Stimulated activated CD8-positive, alpha-beta memory T cell treated with anti-CD3 and anti-CD28 coated beads, Interleukin-12 subunit alpha, Interleukin-12 subunit beta, amount 100 ng/mL, for 4 hours (primary cell): ENCODE data around the gene CLCA1.

Experiments
- DNase-seq: peaks from one replicate; pipeline ENCODE4 v3.0.0-alpha.2; 2020; ENCODE audit warnings: low read depth

The CLCA1 gene, protein sequence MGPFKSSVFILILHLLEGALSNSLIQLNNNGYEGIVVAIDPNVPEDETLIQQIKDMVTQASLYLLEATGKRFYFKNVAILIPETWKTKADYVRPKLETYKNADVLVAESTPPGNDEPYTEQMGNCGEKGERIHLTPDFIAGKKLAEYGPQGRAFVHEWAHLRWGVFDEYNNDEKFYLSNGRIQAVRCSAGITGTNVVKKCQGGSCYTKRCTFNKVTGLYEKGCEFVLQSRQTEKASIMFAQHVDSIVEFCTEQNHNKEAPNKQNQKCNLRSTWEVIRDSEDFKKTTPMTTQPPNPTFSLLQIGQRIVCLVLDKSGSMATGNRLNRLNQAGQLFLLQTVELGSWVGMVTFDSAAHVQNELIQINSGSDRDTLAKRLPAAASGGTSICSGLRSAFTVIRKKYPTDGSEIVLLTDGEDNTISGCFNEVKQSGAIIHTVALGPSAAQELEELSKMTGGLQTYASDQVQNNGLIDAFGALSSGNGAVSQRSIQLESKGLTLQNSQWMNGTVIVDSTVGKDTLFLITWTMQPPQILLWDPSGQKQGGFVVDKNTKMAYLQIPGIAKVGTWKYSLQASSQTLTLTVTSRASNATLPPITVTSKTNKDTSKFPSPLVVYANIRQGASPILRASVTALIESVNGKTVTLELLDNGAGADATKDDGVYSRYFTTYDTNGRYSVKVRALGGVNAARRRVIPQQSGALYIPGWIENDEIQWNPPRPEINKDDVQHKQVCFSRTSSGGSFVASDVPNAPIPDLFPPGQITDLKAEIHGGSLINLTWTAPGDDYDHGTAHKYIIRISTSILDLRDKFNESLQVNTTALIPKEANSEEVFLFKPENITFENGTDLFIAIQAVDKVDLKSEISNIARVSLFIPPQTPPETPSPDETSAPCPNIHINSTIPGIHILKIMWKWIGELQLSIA

GRCh38 chr1:86468501-86468977 is at the start of gene CLCA1:
TSS of gene CLCA1 (plus strand) at chr1:86468927. CDS start at chr1:86468972, 45 bp downstream.
- DNase-seq: no peak

GRCh38 chr1:86419277-86419903 is 49.3 kb upstream of the CLCA1 start:
- no peak for DNase-seq

GRCh38 chr1:86421601-86422280 is 47.0 kb upstream of the CLCA1 start:
- no peak for DNase-seq

DNA sequence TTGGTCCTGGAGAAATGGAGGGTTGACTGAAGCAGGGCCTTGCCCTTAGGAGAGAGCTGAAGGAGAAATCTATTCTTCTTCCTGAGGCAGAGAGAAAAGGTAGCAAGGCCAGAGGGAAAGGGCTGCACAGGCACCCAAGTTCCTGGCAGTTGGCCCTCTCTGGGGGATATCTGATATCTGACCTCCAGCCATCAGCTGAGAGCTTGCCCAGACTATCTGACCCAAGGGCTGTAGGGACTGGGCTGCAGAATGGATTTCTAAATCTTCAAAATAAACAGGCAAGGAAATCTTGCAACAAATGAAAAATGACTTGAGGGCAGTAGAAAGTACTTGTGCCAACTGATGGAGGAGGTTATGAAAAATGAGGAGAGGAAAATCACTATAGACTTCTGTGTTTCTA is 45.3 kb upstream of the CLCA1 start:
- no peak for DNase-seq

DNA sequence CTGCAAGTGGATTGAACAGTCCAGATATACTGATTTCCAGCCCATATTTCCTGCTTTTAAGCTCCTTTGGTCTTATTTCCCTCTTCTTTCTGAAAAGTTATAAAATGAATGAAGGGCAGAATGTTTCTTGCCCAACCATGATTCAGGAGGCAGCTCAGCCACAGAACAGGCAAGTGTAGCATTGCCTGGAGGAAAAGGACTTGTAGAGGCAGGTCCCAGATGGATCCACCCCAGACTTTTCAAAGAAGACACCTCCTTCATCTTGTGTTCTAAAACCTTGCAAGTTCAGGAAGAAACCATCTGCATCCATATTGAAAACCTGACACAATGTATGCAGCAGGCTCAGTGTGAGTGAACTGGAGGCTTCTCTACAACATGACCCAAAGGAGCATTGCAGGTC is 44.9 kb upstream of the CLCA1 start, which contains the start of gene CLCA2:
CLCA2 (plus strand) TSS at position 299 of the 400 bp plus-strand sequence; CDS start at position 376, 77 bp downstream.
- DNase-seq: no peak

DNA sequence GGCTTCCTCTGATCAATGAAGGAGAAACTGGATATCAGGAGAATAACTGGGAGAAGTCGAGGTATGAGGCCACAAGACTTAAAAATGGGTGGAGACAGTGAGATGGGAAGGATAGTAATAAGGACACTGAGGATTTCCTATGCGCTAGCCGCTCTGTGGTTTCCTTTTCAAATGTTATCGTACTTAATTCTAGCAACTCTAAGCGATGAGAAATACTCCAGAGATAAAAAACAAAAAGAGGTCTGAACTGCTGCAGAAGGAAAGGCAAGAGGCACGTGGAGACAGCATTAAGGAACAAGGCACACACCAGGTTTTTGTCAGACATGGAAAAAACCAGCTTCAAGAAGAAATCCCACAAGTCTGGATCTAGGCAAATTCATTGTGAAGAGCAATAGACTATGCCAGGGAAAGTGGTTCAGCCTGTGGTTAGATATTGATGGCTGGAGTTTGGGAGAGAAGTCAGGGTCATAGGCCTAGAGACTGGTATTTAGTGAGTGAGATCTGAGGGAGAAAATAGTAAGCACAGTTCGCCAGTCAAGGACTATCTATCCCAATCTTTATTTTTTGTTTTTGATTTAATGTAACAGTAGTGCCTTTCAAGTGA is 39.5 kb upstream of the CLCA1 start:
- no peak for DNase-seq

- DNase-seq: no peak
Measured at GRCh38 chr1:86429835-86430234, 38.9 kb upstream of the CLCA1 start.

- DNase-seq: no peak
Measured at GRCh38 chr1:86430376-86430775, 38.4 kb upstream of the CLCA1 start.

- DNase-seq: no peak
Measured at GRCh38 chr1:86434059-86434458, 34.7 kb upstream of the CLCA1 start.

DNA sequence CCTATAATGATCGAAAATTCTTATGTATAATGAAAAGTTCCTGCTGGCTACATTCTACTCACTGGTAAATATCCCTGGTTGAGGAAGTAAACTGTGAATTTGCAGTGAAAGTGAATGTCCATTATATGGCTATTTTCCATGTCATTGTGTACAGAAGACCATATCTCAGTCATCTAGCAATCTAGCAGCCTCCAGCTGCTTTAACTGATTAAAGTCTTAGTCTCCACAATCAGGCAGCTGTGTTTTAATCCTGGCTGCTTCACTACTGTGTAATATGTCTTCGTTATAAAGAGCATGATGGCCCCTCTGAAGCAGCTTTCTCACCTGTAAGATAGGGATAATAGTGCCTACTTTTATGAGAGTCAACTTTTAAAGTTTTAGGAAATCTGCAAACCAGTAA is 33.4 kb upstream of the CLCA1 start:
- DNase-seq: no peak

DNA sequence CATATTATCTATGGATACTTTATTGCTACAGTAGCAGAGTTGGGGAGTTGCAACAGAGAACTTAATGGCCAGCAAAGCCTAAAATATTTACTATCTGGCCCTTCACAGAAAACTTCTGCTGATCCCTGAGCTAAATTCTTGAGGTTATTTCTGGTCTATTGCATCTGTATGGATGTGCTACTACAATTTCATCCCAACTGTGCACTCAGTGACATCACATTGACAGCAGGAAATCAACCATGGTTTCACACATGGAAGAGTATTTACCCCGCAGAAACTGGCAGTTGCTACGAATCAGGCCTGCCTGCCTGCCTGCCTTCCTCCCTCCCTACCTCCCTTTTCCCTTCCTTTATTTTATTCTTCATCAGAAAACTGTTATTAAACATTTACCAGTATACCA is 32.7 kb upstream of the CLCA1 start:
- no peak for DNase-seq

GRCh38 chr1:86441581-86441980 is 27.1 kb upstream of the CLCA1 start:
- DNase-seq: no peak

GRCh38 chr1:86441997-86442396 is 26.7 kb upstream of the CLCA1 start:
- no peak for DNase-seq

DNA sequence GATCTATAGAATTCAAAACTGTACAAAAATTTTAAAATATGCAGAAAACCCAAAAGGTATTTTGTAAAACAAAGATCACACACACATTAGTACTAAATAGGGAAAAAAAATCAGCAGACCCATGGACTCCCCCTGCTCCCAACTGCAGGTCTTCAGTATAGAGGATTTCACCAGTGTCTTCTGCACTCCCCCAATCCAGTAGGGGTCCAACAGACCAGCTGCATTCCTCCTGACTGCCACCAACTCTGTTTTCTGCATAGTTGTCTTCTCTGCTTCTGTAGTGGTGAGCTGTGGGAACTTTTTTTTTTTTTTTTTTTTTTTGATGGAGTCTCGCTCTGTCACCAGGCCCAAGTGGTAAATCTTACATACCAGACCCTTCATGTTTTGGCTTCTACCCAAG is 22.8 kb upstream of the CLCA1 start:
- no peak for DNase-seq

- no peak for DNase-seq
Measured at GRCh38 chr1:86447198-86447790, 21.4 kb upstream of the CLCA1 start.

- DNase-seq: no peak
Measured at GRCh38 chr1:86448670-86449069, 20.1 kb upstream of the CLCA1 start.

GRCh38 chr1:86449103-86449502 is 19.6 kb upstream of the CLCA1 start:
- no peak for DNase-seq

DNA sequence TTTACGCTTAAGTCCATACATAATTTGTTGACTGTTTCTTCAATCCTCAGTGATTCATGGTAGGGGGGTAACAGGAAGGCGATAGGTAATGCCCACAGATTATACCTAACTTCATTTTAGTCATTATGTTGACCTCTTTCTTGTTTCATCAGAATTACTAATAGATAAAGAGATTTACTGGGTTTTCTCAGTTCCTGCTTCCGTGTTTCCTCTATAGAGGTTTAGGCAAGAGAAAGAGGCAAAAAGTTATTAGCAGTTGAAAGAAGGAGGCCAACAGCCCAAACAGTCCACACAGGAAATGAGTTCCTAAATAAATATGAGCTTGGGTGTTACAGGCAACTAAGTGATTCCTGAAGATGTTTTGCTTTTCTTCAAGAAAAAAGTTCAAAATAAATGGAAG is 17.9 kb upstream of the CLCA1 start:
- no peak for DNase-seq

DNA sequence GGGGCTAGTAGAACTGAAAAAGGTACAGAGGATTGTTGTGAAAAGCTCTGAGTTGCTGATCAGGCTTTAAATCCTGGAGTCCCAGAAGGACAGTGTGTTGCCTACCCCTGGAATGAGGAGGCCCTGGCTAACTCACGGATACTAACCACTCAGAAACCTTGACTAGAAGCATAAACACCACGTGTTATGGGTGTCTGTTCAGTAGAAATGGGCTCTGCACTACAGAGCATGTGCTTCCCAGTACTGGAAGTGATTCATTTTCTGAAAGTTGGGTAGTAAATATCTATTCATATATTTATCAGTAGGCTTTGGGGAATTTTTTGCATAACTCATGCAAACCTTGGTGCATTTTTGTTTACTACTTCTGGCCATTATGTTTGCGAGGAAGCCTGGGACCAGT is 15.1 kb upstream of the CLCA1 start:
- DNase-seq: no peak

DNA sequence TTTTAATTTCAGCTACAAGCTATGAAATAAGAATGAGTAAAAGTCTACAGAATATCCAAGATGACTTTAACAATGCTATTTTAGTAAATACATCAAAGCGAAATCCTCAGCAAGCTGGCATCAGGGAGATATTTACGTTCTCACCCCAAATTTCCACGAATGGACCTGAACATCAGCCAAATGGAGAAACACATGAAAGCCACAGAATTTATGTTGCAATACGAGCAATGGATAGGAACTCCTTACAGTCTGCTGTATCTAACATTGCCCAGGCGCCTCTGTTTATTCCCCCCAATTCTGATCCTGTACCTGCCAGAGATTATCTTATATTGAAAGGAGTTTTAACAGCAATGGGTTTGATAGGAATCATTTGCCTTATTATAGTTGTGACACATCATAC is 13.7 kb upstream of the CLCA1 start:
- DNase-seq: no peak

- DNase-seq: no peak
Measured at GRCh38 chr1:86460998-86461397, 7.7 kb upstream of the CLCA1 start.
